ENCODE data around the gene SSU72. TPM values are rescaled to one million over a fixed set of nuclear protein-coding genes. Genes with fewer than 3 reads are reported as not detected.

Gene SSU72
- total RNA-seq, 1 experiment from 2014 or later: 217 TPM

DNA sequence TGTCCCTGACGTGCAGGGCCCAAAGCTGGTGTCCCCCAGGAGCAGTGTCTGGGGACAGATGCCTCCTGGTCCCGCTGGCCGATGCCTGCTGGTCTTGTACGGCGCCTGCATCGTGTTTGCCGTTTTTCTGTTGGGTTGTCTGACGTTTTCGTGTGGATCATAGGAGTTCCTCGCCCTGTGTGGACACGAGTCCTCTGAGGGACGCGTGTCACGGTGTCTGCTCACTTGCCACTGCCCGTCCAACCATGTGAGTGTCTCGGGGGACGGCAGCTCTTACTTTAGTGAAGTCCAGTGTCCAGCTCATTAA, 48.1 kb upstream of the SSU72 start:
- ATAC-seq (no peak), DNase-seq (ENCODE audit: low read depth, low spot score) (no peak)
- Histone ChIP-seq H3K4me3 (ENCODE audit: low read depth in 2 of 2, low read length in 2 of 2) (no peak overlapping the region), H3K27me3 (ENCODE audit: control insufficient read depth, insufficient read depth, low read length) (no peaks in the 10 kb centered on the region), H3K4me1 (ENCODE audit: control insufficient read depth, insufficient read depth, low read length) (no peaks in the 10 kb centered on the region), H3K9me3 (ENCODE audit: control insufficient read depth, insufficient read depth, low read depth, low read length) (no peaks in the 10 kb centered on the region), H3K36me3 (ENCODE audit: control insufficient read depth, insufficient read depth, low read length) (no peaks in the 10 kb centered on the region), H3K27ac (ENCODE audit: low read length) (no peak overlapping the region)
- BruUV-seq (replicated peaks): no TSS peak
- TF ChIP-seq, protein P1, sequence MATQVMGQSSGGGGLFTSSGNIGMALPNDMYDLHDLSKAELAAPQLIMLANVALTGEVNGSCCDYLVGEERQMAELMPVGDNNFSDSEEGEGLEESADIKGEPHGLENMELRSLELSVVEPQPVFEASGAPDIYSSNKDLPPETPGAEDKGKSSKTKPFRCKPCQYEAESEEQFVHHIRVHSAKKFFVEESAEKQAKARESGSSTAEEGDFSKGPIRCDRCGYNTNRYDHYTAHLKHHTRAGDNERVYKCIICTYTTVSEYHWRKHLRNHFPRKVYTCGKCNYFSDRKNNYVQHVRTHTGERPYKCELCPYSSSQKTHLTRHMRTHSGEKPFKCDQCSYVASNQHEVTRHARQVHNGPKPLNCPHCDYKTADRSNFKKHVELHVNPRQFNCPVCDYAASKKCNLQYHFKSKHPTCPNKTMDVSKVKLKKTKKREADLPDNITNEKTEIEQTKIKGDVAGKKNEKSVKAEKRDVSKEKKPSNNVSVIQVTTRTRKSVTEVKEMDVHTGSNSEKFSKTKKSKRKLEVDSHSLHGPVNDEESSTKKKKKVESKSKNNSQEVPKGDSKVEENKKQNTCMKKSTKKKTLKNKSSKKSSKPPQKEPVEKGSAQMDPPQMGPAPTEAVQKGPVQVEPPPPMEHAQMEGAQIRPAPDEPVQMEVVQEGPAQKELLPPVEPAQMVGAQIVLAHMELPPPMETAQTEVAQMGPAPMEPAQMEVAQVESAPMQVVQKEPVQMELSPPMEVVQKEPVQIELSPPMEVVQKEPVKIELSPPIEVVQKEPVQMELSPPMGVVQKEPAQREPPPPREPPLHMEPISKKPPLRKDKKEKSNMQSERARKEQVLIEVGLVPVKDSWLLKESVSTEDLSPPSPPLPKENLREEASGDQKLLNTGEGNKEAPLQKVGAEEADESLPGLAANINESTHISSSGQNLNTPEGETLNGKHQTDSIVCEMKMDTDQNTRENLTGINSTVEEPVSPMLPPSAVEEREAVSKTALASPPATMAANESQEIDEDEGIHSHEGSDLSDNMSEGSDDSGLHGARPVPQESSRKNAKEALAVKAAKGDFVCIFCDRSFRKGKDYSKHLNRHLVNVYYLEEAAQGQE (IDR thresholded peaks at IDR 0.05; ENCODE audit: insufficient read depth in 1 of 2, low read depth in 2 of 2, low read length in 1 of 2): no peak
- TF ChIP-seq SIN3A (IDR thresholded peaks at IDR 0.05; ENCODE audit: borderline replicate concordance, insufficient read depth, low read depth, low read length) (no peak), TCF7L2 (IDR thresholded peaks at IDR 0.05; ENCODE audit: low read depth, low read length) (no peak), POLR2AphosphoS5 (IDR thresholded peaks at IDR 0.05; ENCODE audit: low read depth, low read length) (no peak)
- TF ChIP-seq, protein P2, sequence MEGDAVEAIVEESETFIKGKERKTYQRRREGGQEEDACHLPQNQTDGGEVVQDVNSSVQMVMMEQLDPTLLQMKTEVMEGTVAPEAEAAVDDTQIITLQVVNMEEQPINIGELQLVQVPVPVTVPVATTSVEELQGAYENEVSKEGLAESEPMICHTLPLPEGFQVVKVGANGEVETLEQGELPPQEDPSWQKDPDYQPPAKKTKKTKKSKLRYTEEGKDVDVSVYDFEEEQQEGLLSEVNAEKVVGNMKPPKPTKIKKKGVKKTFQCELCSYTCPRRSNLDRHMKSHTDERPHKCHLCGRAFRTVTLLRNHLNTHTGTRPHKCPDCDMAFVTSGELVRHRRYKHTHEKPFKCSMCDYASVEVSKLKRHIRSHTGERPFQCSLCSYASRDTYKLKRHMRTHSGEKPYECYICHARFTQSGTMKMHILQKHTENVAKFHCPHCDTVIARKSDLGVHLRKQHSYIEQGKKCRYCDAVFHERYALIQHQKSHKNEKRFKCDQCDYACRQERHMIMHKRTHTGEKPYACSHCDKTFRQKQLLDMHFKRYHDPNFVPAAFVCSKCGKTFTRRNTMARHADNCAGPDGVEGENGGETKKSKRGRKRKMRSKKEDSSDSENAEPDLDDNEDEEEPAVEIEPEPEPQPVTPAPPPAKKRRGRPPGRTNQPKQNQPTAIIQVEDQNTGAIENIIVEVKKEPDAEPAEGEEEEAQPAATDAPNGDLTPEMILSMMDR (IDR thresholded peaks at IDR 0.05): no peak
- in situ Hi-C loops (cut with HindIII; ENCODE audit: low pct_unique_long_range_greater_than_20kb, low sequenced_read_pairs): no loop called here
- intact Hi-C loops (cut with micrococcal nuclease; ENCODE audit: unreplicated experiment): no loop called here
- CTCF ChIA-PET: no interaction called here
- POLR2A ChIA-PET: no interaction called here

DNA sequence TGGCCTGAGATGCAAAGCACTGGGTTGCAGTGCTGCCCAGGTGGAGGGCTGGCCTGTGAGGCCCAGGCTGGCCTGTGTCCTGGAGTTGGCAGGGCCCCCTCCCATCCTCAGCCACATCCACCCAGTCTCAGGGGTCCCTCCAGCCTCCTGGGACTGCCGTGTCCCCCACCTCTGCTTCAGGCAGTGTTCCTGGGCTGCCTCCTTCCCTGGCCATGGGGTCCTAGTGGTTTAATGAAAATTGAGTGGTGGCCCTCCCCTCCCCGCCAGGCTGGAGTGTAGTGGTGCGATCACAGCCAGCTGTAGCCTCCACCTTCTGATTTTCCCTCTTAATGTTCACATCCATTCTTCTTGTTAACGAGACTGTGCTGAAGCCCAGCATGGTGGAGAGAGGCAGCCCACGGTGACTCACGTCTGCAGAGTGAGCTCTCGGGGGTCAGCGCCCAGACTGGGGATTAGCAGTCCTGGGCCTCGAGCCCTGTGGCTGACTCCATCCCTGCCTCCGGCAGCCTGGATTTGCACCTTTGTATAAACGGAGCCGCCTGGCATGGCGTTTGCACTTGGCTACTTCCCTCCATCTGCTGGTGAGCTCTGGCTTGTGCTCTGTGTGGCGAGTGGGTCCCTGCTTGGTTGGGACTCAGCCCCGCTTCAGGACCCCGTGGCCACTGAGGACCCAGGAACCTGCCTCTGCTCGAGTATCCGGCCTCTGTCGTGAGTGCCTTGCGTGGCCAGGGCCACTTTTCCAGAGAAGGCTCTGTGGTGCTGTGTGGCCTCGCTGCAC, 47.5 kb upstream of the SSU72 start:
- DNase-seq (ENCODE audit: low read depth, low spot score) (no peak), ATAC-seq (no peak)
- H3K27ac ChIP-seq (ENCODE audit: low read length): no peak overlapping the region
- TF ChIP-seq, protein P1 (IDR thresholded peaks at IDR 0.05; ENCODE audit: insufficient read depth in 1 of 2, low read depth in 2 of 2, low read length in 1 of 2): no peak
- TF ChIP-seq POLR2AphosphoS5 (IDR thresholded peaks at IDR 0.05; ENCODE audit: low read depth, low read length) (no peak), TCF7L2 (IDR thresholded peaks at IDR 0.05; ENCODE audit: low read depth, low read length) (no peak), SIN3A (IDR thresholded peaks at IDR 0.05; ENCODE audit: borderline replicate concordance, insufficient read depth, low read depth, low read length) (no peak)
- TF ChIP-seq, protein P2 (IDR thresholded peaks at IDR 0.05): no peak
- intact Hi-C loops (cut with micrococcal nuclease; ENCODE audit: unreplicated experiment): no loop called here
- H3K4me3 ChIP-seq (ENCODE audit: low read depth in 2 of 2, low read length in 2 of 2): no peak overlapping the region
- BruUV-seq (replicated peaks): no TSS peak
- no peaks in the 10 kb centered on the region for H3K27me3 ChIP-seq (ENCODE audit: control insufficient read depth, insufficient read depth, low read length)
- in situ Hi-C loops (cut with HindIII; ENCODE audit: low pct_unique_long_range_greater_than_20kb, low sequenced_read_pairs): no loop called here
- H3K4me1 ChIP-seq (ENCODE audit: control insufficient read depth, insufficient read depth, low read length): 0 out of 2 replicates have a peak, but pooled peaks cover 2% of the 10 kb centered on the region
- no peaks in the 10 kb centered on the region for H3K9me3 ChIP-seq (ENCODE audit: control insufficient read depth, insufficient read depth, low read depth, low read length)
- POLR2A ChIA-PET: no interaction called here
- H3K36me3 ChIP-seq (ENCODE audit: control insufficient read depth, insufficient read depth, low read length): no peaks in the 10 kb centered on the region
- CTCF ChIA-PET: no interaction called here

All from Panc1 (cell line).